Fibroblast of lung (primary cell): ENCODE data around the gene SFRP5. TPM values are rescaled to one million over a fixed set of nuclear protein-coding genes. Genes with fewer than 3 reads are reported as not detected.

Source experiments
- DNase-seq, 2 donors: peaks; one replicate each; pipeline versions ENCODE4 v3.0.0 to v3.0.0-alpha.2; 2010; ENCODE audit warnings: low read depth in 2 of 2
- H2AFZ ChIP-seq: 2 replicates; pipeline ENCODE4 v1.5.1; 2012; ENCODE audit warnings: low read length, control low read depth, inconsistent platforms
- H3K27ac ChIP-seq: 2 replicates; pipeline ENCODE4 v1.5.1; 2011; ENCODE audit warnings: low read length, control low read depth; ENCODE audit not compliant: insufficient read depth
- H3K27me3 ChIP-seq: 2 replicates; pipeline ENCODE4 v1.5.1; 2011; ENCODE audit warnings: mild to moderate bottlenecking, low read length; ENCODE audit not compliant: control insufficient read depth, insufficient read depth
- H3K36me3 ChIP-seq: 2 replicates; pipeline ENCODE4 v1.5.1; 2011; ENCODE audit warnings: low read length; ENCODE audit not compliant: control insufficient read depth, insufficient read depth
- H3K4me1 ChIP-seq: 2 replicates; pipeline ENCODE4 v1.5.1; 2011; ENCODE audit warnings: low read length; ENCODE audit not compliant: control insufficient read depth, insufficient read depth; ENCODE audit errors: extremely low read depth
- H3K4me2 ChIP-seq: 2 replicates; pipeline ENCODE4 v1.5.1; 2011; ENCODE audit warnings: low read length, control low read depth; ENCODE audit not compliant: insufficient read depth; ENCODE audit errors: extremely low read depth
- H3K4me3 ChIP-seq, 4 experiments: fragments of 200-600 bp in 1 of 4; sonication (generic) in 1 of 4; replicated peaks in 1 of 4; 2 replicates each; pipeline ENCODE4 v1.5.1; 2011 to 2016; ENCODE audit warnings: low read length in 4 of 4, low read depth in 3 of 4, mild to moderate bottlenecking in 3 of 4, control low read depth in 2 of 4, inconsistent platforms in 1 of 4, mixed read lengths in 1 of 4; ENCODE audit not compliant: insufficient read depth in 1 of 4; ENCODE audit errors: control extremely low read depth in 1 of 4
- H3K79me2 ChIP-seq: 2 replicates; pipeline ENCODE4 v1.5.1; 2012; ENCODE audit warnings: mild to moderate bottlenecking, low read length, inconsistent platforms; ENCODE audit not compliant: control insufficient read depth, insufficient read depth
- H3K9ac ChIP-seq: 2 replicates; pipeline ENCODE4 v1.5.1; 2011; ENCODE audit warnings: mild to moderate bottlenecking, low read length, control low read depth; ENCODE audit not compliant: insufficient read depth
- H3K9me3 ChIP-seq: 2 replicates; pipeline ENCODE4 v1.5.1; 2012; ENCODE audit warnings: low read depth, low read length; ENCODE audit not compliant: control insufficient read depth, insufficient read depth
- H4K20me1 ChIP-seq: 2 replicates; pipeline ENCODE4 v1.5.1; 2011; ENCODE audit warnings: low read length; ENCODE audit not compliant: control insufficient read depth, insufficient read depth; ENCODE audit errors: extremely low read depth
- CTCF ChIP-seq, 2 donors: IDR thresholded peaks in 1 of 2; conservative IDR thresholded peaks in 1 of 2; 1 replicate in 1 of 2; 2 replicates in 1 of 2; pipeline ENCODE4 v1.5.1; 2011 to 2012; ENCODE audit warnings: low read length in 2 of 2, control low read depth in 1 of 2, inconsistent platforms in 1 of 2, low read depth in 1 of 2, mild to moderate bottlenecking in 1 of 2
- EZH2 ChIP-seq: IDR thresholded peaks from 2 replicates; pipeline ENCODE4 v1.5.1; 2012; ENCODE audit warnings: low read length, control low read depth, mild to moderate bottlenecking; ENCODE audit errors: missing control alignments
- polyA minus RNA-seq: library from RNA; depleted of rRNA, polyadenylated mRNA; stranded (reverse); fragments of >200 nt; gene quantifications from 2 replicates; pipeline ENCODE4 v1.2.3, GENCODE V29; 2011; ENCODE audit warnings: low replicate concordance
- polyA plus RNA-seq, 2 donors: library from polyadenylated mRNA; depleted of rRNA in 1 of 2; stranded (reverse) in 1 of 2; unstranded in 1 of 2; fragments of >200 nt; gene quantifications; 2 replicates each; pipeline ENCODE4 v1.2.1, GENCODE V29; 2011 to 2012; ENCODE audit warnings: missing spikeins in 1 of 2
- total RNA-seq: library from RNA; depleted of rRNA; stranded (reverse); fragments of >200 nt; gene quantifications from 2 replicates; pipeline ENCODE4 v1.2.1, GENCODE V29; 2014

The SFRP5 gene
- total RNA-seq = not detected in 2 replicates
- polyA plus RNA-seq = not detected in 2 replicates
- not detected in 2 replicates for polyA plus RNA-seq (2012)
- not detected in 2 replicates for polyA minus RNA-seq

GRCh38 chr10:97771913-97772823 is at the start of gene SFRP5:
SFRP5 (minus strand) TSS chr10:97771999; CDS start chr10:97771833, 166 bp downstream.
- TF ChIP-seq EZH2 (peak; percentile 85), CTCF (conservative IDR thresholded peaks at IDR 0.05 in 1 of 2, IDR thresholded peaks at IDR 0.05 in 1 of 2; ENCODE audit: low read depth in 1 of 2, low read length in 2 of 2) (no peak)
- no peaks in the 10 kb centered on the region for H3K9me3 ChIP-seq
- H3K79me2 ChIP-seq = no peaks in the 10 kb centered on the region
- no peak within 1 kb of the TSS for H3K4me3 ChIP-seq
- H3K27me3 ChIP-seq = peaks cover 30% of the 10 kb centered on the region
- H3K4me1 ChIP-seq = no peaks in the 10 kb centered on the region
- H3K9ac ChIP-seq = no peak within 1 kb of the TSS
- no peaks in the 10 kb centered on the region for H3K36me3 ChIP-seq
- no peaks in the 10 kb centered on the region for H4K20me1 ChIP-seq
- no peak within 1 kb of the TSS for H3K4me2 ChIP-seq
- DNase-seq = no peak
- no peak within 1 kb of the TSS for H3K27ac ChIP-seq
- no peak within 1 kb of the TSS for H2AFZ ChIP-seq

- DNase-seq = no peak
- Histone ChIP-seq H2AFZ (no peak overlapping the region), H4K20me1 (no peaks in the 10 kb centered on the region), H3K79me2 (no peaks in the 10 kb centered on the region), H3K36me3 (no peaks in the 10 kb centered on the region), H3K9ac (no peak overlapping the region), H3K4me2 (no peak overlapping the region), H3K9me3 (no peaks in the 10 kb centered on the region), H3K27me3 (peaks cover 8% of the 10 kb centered on the region), H3K4me1 (no peaks in the 10 kb centered on the region), H3K4me3 (no peak overlapping the region), H3K27ac (no peak overlapping the region)
- TF ChIP-seq EZH2 = no peak
- TF ChIP-seq CTCF (conservative IDR thresholded peaks at IDR 0.05 in 1 of 2, IDR thresholded peaks at IDR 0.05 in 1 of 2; ENCODE audit: low read depth in 1 of 2, low read length in 2 of 2) = no peak
Observed at GRCh38 chr10:97820096-97820704, 48.4 kb upstream of the SFRP5 start.

- peaks cover 11% of the 10 kb centered on the region for H3K27me3 ChIP-seq
- H4K20me1 ChIP-seq = no peaks in the 10 kb centered on the region
- H3K27ac ChIP-seq = no peak overlapping the region
- H3K4me3 ChIP-seq = no peak overlapping the region
- H3K9ac ChIP-seq = no peak overlapping the region
- H3K36me3 ChIP-seq = no peaks in the 10 kb centered on the region
- DNase-seq = no peak
- no peak overlapping the region for H2AFZ ChIP-seq
- H3K9me3 ChIP-seq = no peaks in the 10 kb centered on the region
- TF ChIP-seq EZH2 (no peak), CTCF (conservative IDR thresholded peaks at IDR 0.05 in 1 of 2, IDR thresholded peaks at IDR 0.05 in 1 of 2; ENCODE audit: low read depth in 1 of 2, low read length in 2 of 2) (no peak)
- no peaks in the 10 kb centered on the region for H3K79me2 ChIP-seq
- no peak overlapping the region for H3K4me2 ChIP-seq
- H3K4me1 ChIP-seq = no peaks in the 10 kb centered on the region
Observed at GRCh38 chr10:97818572-97818971, 46.8 kb upstream of the SFRP5 start.
